MCF 10A (cell line): ENCODE results near the gene LRRC53. TPM values are rescaled to one million over a fixed set of nuclear protein-coding genes. Genes with fewer than 3 reads are reported as not detected.

Experiments
- BruUV-seq: library from RNA; stranded (reverse); fragments of 400-500 nt; replicated peaks from 2 replicates; lab custom pipeline; 2021; lab: Mats Ljungman, UMichigan
- CTCF ChIA-PET: fragments of 300-600 bp; sonication (Branson Sonifier 250); formaldehyde crosslinking; extraction: SDS; loops from one replicate; lab custom pipeline; 2021; ENCODE audit warnings: antibody characterized with exemption, inconsistent platforms; lab: Yijun Ruan, JAX
- POLR2A ChIA-PET: fragments of 300-600, 350-650 bp; sonication (Branson Sonifier 250); formaldehyde crosslinking; extraction: SDS; loops from one replicate; lab custom pipeline; 2020; ENCODE audit warnings: antibody characterized with exemption, inconsistent platforms; lab: Yijun Ruan, JAX
- DNase-seq: peaks from one replicate; pipeline ENCODE4 v3.0.0-alpha.2; 2018; ENCODE audit not compliant: unreplicated experiment
- H3K27ac Mint-ChIP-seq: one replicate; pipeline ENCODE4 v1.8.0; 2022; ENCODE audit warnings: mild to moderate bottlenecking, low read depth, mixed read lengths; ENCODE audit not compliant: unreplicated experiment
- H3K27me3 Mint-ChIP-seq: one replicate; pipeline ENCODE4 v1.8.0; 2022; ENCODE audit warnings: mixed read lengths; ENCODE audit not compliant: insufficient read depth, unreplicated experiment
- H3K36me3 Mint-ChIP-seq: one replicate; pipeline ENCODE4 v1.8.0; 2022; ENCODE audit warnings: mild to moderate bottlenecking, moderate library complexity, mixed read lengths; ENCODE audit not compliant: insufficient read depth, unreplicated experiment
- H3K4me1 Mint-ChIP-seq: one replicate; pipeline ENCODE4 v1.8.0; 2022; ENCODE audit warnings: mixed read lengths; ENCODE audit not compliant: insufficient read depth, unreplicated experiment
- H3K4me3 Mint-ChIP-seq: one replicate; pipeline ENCODE4 v1.8.0; 2022; ENCODE audit warnings: mild to moderate bottlenecking, moderate library complexity, mixed read lengths; ENCODE audit not compliant: unreplicated experiment
- H3K9me3 Mint-ChIP-seq: one replicate; pipeline ENCODE4 v1.8.0; 2022; ENCODE audit warnings: mixed read lengths; ENCODE audit not compliant: unreplicated experiment
- intact Hi-C: fragments of 100-400 bp; cut with micrococcal nuclease; formaldehyde crosslinking; loops from 2 replicates; pipeline ENCODE4 v1.14.1; 2022
- total RNA-seq: library from RNA; stranded (reverse); gene quantifications from 2 replicates; pipeline ENCODE4 v1.2.3, GENCODE V29; 2022
- TF ChIP-seq, protein P1 (sequence below): fragments of 200-600 bp; IDR thresholded peaks from one replicate; pipeline ENCODE4 v1.8.0; 2022; ENCODE audit warnings: antibody characterized with exemption, mild to moderate bottlenecking; ENCODE audit not compliant: unreplicated experiment

Gene LRRC53
- total RNA-seq, 1 experiment from 2014 or later, result not detected

DNA sequence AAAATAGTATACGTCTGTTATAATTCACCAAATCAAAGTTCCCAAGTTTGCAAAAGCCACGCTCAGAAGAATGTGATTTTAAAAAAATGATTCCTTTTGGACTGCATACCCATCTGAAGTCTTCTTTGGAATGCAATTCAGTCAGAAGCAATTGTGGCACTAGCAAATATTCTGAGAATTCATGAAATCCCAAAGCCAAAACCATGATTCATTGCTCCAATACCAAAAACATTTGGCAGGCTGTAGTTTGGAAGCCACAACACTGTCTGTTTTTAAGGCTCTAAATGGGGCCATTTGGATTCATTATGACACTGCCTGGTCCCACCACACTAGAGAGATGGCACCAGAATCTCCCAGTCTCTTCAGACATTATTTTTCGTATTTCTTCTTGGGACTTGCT, 21.8 kb upstream of the LRRC53 start:
- no peak overlapping the region for H3K27ac Mint-ChIP-seq
- intact Hi-C loops, result no loop called here
- no peaks in the 10 kb centered on the region for H3K27me3 Mint-ChIP-seq
- no peaks in the 10 kb centered on the region for H3K9me3 Mint-ChIP-seq
- no peaks in the 10 kb centered on the region for H3K4me1 Mint-ChIP-seq
- TF ChIP-seq, protein P1, sequence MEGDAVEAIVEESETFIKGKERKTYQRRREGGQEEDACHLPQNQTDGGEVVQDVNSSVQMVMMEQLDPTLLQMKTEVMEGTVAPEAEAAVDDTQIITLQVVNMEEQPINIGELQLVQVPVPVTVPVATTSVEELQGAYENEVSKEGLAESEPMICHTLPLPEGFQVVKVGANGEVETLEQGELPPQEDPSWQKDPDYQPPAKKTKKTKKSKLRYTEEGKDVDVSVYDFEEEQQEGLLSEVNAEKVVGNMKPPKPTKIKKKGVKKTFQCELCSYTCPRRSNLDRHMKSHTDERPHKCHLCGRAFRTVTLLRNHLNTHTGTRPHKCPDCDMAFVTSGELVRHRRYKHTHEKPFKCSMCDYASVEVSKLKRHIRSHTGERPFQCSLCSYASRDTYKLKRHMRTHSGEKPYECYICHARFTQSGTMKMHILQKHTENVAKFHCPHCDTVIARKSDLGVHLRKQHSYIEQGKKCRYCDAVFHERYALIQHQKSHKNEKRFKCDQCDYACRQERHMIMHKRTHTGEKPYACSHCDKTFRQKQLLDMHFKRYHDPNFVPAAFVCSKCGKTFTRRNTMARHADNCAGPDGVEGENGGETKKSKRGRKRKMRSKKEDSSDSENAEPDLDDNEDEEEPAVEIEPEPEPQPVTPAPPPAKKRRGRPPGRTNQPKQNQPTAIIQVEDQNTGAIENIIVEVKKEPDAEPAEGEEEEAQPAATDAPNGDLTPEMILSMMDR, result no peak
- H3K36me3 Mint-ChIP-seq, result no peaks in the 10 kb centered on the region
- no TSS peak for BruUV-seq
- POLR2A ChIA-PET, result no interaction called here
- DNase-seq, result no peak
- no peak overlapping the region for H3K4me3 Mint-ChIP-seq
- CTCF ChIA-PET, result no interaction called here

DNA sequence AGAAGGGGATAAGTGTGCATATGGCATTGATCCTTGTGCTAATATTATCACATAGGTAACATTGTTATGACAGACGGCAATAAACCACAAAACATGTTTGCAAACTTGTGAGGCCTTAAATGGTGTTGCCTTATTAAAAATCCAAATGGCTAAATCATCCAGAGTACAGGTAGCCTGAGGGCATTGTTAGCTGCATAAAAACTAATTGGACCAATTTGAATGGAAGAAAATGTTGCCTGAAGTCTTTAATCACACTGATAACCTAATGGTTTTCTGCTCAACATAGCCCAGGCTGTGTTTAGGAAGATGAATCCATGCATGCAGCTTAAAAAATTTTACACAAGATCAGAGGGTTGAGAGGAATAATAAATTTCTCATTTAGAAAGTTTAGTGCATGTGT, 19.4 kb upstream of the LRRC53 start:
- no TSS peak for BruUV-seq

DNA sequence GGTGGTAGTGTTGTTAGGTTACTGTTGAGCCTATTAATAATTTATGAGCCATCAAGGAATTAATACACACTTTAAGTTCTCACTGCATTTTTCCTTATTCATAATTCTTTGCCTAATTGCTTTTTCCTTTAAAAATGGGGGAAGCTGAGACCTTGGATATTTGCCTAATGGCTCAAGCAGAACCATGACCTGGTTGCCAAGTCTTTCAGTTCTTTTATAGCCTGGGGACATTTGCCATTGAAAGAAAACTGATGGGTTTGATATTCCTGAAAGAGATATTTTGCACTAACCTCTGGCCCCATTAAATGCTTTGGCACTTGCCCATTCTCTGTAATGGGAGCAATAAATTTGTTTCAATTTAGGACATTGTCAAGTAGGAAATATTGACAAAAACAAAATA, 18.5 kb upstream of the LRRC53 start:
- no peaks in the 10 kb centered on the region for H3K27me3 Mint-ChIP-seq
- no peaks in the 10 kb centered on the region for H3K9me3 Mint-ChIP-seq
- ChIA-PET POLR2A (no interaction called here), CTCF (interaction anchor here (0.7 kb wide), 1 partner anchor 246 kb away, joined by 3 read pairs; no protein-coding TSS in a partner anchor)
- H3K27ac Mint-ChIP-seq, result no peak overlapping the region
- H3K4me1 Mint-ChIP-seq, result no peaks in the 10 kb centered on the region
- no peaks in the 10 kb centered on the region for H3K36me3 Mint-ChIP-seq
- DNase-seq, result no peak
- intact Hi-C loops, result no loop called here
- BruUV-seq, result no TSS peak
- TF ChIP-seq, protein P1, result no peak
- H3K4me3 Mint-ChIP-seq, result no peak overlapping the region

More for the DNA sequence above, 19.4 kb upstream of the LRRC53 start:
- H3K9me3 Mint-ChIP-seq, result no peaks in the 10 kb centered on the region
- no peaks in the 10 kb centered on the region for H3K36me3 Mint-ChIP-seq
- H3K27ac Mint-ChIP-seq, result no peak overlapping the region
- H3K4me1 Mint-ChIP-seq, result no peaks in the 10 kb centered on the region
- intact Hi-C loops, result no loop called here
- no peak overlapping the region for H3K4me3 Mint-ChIP-seq
- CTCF ChIA-PET, result no interaction called here
- no peaks in the 10 kb centered on the region for H3K27me3 Mint-ChIP-seq
- POLR2A ChIA-PET, result no interaction called here
- TF ChIP-seq, protein P1, result no peak
- DNase-seq, result no peak

DNA sequence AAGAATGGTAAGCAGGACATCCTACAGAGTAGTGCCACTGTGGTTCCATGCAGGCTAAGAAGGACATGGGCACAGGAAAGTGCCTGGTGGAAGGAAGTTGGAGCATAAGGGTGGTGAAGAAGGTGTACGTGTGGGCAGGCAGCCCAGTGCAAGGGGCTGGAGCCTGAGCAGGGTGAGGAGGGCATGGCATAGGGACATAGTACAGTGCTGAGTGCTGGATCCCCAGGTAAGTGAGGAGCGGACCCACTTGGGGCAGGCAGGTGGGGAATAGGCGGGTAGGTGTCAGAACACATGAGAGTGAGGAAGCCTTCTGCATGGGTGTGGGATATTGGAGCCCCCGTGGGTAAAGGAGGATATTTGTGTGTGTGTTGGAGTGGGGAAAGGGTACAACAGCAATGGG, 15.7 kb upstream of the LRRC53 start:
- TF ChIP-seq, protein P1, result no peak
- ChIA-PET CTCF (no interaction called here), POLR2A (no interaction called here)
- no peak overlapping the region for H3K4me3 Mint-ChIP-seq
- no peak overlapping the region for H3K27ac Mint-ChIP-seq
- no peaks in the 10 kb centered on the region for H3K36me3 Mint-ChIP-seq
- no TSS peak for BruUV-seq
- H3K4me1 Mint-ChIP-seq, result no peaks in the 10 kb centered on the region
- DNase-seq, result no peak
- intact Hi-C loops, result no loop called here
- no peaks in the 10 kb centered on the region for H3K9me3 Mint-ChIP-seq
- no peaks in the 10 kb centered on the region for H3K27me3 Mint-ChIP-seq
